ENCODE results near the gene TRIP4.
A peak's percentile ranks its signal among the peaks of the same experiment; 100 is the strongest.
"Not testable (repeated sequence)": the region's sequence is repeated elsewhere in the genome, so short reads cannot be mapped to it uniquely, and the experiment has no call there.

The TRIP4 gene

DNA sequence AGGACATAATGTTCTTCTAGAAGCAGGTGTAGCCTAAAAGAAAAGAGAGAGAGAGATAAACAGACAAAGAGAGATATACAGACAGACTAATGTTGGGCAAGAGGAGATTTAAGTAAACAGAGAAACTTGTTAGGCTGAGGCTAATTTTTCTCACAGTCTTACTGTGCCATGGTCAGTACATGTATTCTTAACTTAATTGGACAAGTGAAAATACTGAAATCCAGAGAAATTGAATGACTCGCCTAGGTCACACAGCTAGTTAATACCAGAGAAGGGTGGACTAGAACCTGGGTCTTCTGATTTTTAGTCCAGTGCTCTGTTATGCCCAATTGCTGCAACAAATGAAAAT is 66.0 kb downstream of the TRIP4 start:
- no peak for DNase-seq

DNA sequence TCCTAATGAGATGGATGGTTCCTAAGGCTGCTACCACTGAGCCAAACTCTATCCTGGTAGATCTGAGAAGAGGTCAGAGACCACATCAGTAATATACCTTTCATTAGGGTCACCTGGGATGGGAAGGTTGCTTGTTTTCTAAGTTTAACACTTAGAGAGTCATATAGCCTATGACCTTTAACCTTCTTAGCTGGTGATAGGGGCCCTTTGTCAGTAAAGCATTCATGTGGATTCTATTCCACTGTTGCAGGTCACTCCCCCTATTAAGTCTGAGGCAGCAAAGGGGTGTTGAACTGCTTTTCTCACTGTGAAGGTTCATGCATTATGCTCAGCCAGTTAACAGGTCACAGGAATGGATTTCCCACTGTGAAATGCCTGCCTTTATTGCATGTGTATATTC is 66.6 kb downstream of the TRIP4 start:
- DNase-seq, result no peak

DNA sequence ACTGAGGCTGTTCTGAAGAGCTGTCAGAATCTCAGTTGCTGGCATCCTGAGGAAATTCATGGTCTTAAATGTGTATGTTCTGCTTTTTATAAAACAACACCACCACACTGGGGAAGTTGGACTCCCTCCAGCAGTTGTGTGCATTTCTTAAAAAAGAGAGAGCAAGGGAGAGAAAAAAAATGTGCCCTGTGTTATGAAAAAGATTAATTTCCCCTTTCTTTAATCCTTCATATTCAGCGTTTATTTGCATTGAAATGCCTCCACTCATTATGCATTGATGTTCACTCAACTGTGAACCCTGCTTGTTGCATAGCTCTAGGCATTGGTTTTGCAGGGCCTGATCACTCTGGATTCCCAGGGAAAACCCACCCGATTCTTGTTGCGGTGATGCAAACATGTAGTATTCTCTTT is 68.3 kb downstream of the TRIP4 start:
- DNase-seq, result no peak

DNA sequence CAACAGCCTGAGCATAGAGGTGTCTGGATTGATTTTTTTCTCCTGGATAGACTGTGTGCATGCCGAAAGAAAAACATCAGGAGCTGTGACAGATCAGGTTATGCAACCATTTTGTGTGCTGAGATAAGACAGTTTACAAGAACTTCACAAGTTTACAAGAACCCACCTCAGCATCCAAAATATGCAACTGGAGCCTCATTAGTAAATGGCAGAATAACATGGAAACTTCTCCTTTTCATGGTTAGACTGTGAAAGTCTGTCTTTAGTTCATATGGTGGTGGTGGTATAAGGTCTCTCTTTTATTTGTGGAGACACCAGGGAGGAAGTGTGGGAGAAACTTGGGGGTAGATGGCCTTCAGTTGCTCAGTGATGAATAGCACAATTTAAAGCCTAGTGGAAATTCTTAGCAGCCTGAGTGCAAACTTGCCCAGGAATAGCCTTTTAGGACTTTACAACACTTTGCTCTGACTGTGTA is 69.0 kb downstream of the TRIP4 start:
- DNase-seq, result no peak

DNA sequence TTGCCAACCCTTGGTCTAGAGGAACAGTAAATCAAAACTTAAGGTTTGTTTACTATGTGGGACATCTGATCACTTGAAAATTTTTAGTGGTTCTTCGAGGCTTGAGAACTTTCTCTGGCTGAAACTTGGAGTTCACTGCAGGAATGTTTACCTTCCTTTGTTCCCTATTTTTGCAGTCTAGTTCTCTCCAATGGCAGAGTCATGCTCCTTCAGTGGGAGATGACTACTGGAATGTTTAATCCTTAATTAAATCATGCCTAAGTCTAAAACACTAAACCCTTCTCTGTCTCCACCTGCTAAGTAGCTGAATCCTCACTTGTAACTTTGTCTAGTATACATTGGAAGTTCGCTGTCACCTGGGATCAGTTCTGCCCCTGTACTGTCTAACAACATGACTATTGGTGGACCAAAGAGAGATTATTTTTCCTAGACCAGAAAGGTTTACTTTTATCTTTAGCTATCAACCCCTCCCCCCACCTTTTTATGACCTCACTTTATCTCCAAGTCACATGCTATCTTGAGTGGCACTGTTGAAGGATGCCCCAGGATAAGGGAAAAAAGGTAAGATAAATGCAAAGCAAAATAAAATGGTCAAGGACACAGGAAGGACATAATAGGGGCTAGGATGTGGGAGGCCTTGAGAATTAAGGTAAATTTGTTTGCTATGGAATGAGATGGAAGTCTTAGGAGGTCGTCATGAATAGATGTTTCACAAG is 71.6 kb downstream of the TRIP4 start:
- no peak for DNase-seq

DNA sequence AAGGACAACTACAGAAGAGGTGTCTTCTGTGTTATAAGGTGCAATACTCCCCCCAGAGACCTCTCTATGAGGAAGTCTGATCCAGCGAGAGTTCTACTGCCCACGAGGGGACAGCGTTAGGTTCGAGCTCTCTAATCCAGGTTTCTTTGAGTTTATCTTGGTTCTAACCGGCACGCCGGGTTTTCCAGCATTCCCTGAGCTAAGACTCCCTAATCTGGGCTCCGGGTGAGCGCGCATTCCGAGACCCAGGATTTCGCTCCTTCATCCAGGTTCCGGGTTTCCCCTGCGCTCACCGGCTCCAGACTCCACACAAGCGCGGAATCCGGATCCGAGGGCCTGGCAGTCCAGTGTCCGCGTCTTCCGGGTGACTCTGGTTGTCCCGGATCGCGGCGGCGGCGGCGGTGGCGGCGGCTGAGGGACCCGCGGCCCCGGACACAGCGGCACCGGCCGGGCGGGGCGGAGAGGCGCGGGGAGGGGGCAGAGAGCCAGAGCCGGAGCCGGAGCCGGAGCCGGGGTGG is 72.6 kb downstream of the TRIP4 start, which contains the start of gene ZNF609:
TSS of gene ZNF609 (plus strand) at position 373 of the 518 bp plus-strand sequence. CDS start 38,842 bp downstream, outside the sequence.
- DNase-seq, result peak; percentile 97 to 98

DNA sequence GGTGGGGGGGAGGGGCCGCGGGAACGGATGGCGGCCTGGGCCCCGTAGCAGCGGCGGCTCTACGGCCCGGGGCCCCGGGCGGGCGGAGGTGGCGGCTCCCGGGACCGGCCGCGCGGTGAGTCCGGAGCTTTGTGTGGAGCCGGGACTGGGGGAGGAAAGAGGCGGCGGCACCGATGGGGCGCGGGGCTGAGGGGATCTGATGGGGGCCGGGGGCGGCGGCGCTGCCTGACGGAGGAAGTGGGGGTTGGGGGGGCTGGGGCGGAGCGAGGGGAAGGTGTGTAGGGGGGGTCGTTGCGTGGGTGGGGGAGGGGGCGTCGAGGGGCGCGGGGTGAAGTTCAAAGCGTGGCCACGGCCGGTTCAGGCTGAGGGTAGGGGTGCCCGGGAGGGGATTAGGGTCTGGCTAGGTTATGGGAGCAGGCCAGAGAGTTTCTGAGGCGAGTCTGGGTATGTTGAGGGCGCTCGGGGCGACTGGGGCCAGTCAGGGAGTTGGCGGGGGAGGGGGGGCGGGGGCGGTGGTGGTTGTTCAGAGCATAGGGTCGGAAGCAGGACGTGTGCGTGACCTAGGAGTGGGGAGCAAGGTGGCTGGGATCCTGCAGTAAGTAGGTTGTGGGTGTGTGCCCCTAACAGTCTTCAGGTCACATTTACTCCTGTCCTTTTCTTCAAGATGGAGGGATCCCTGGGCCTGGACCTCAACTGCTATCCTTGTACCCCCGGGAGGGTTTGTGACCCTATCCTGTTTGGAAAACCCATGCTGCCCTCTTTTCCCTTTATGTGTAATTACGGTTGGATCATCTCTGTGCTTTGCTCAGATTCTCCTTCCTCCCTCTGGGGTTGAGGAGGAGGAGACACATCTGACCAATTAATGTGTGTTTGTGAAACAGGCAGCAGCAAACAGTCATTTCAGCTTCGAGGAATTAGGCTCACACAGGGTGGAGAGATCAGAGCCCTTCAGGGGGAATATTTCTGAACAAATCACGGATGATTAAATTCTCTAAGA is 73.4 kb downstream of the TRIP4 start:
- peak; percentile 31 to 56 for DNase-seq

DNA sequence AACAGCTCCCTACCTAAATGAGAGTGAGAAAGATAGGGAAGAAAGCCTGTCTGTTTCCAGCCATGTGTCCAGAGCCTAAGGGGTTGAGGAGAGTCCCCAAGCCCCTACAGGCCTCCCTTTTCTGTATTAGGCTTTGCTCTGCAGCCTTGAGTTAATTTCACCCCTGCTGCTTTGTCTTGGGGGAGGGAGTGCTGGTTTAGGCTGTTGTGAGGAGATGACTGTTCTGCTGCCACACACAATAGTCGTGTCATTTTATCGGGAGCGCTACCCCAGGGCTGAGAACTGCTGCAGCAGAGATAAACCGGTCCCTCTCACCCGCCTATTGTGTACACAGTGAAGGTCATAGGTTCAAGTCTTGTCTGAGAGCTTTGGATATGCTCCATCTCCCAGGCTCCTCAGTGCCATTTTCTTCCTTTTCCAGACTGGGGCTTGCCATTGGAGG is 74.1 kb downstream of the TRIP4 start:
- no peak for DNase-seq

DNA sequence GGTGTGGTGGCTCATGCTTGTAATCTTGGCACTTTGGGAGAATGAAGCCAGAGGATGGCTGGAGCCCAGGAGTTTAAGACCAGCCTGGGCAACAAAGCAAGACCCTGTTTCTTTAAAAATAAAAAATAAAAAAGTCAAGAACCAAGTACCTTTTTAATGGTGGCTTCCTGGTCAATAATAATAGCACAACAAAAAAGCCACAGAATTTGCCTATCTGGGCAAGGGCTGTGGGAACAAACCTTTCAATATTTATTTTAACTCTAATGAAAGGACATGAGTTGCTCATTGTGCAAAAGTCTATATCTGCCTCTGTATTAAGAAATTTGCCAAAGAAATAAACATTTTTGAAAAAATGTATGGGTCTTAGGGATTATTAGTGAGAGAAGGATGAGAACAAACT is 74.9 kb downstream of the TRIP4 start:
- no peak for DNase-seq

DNA sequence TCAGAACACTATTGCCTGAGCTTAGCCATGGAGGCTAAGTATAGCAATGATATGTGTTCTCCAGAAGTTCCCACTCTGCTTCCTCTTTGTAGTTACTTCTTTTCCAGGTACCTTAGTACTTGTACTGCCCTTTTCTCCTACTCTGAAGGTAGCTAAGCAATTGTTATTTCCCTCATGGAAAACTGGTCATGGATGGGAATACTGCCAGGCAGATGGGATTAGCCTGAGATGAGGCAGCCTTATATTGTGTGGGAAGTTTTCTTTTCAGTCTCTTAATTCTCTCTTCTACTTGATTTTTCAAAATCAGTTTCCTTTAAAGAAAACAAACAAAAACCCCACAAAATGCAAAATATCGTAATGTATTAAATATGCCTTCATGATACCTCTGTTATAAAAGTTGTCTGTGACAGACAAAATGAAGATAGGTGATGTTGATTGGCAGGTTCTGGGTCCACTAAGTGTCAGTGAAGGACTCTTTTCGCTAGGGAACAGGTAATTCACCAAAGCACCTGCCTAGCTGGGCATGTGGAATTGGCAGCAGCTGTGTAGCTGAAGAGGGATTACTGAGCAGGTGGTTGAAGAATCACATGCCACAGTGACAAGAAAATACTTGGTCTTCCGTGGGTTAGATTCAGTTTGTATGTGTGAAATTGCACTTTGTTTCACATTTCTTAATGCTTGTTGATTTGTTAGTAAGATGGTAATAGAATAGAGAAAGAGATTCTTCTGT is 76.8 kb downstream of the TRIP4 start:
- DNase-seq, result peak; percentile 77 to 83

DNA sequence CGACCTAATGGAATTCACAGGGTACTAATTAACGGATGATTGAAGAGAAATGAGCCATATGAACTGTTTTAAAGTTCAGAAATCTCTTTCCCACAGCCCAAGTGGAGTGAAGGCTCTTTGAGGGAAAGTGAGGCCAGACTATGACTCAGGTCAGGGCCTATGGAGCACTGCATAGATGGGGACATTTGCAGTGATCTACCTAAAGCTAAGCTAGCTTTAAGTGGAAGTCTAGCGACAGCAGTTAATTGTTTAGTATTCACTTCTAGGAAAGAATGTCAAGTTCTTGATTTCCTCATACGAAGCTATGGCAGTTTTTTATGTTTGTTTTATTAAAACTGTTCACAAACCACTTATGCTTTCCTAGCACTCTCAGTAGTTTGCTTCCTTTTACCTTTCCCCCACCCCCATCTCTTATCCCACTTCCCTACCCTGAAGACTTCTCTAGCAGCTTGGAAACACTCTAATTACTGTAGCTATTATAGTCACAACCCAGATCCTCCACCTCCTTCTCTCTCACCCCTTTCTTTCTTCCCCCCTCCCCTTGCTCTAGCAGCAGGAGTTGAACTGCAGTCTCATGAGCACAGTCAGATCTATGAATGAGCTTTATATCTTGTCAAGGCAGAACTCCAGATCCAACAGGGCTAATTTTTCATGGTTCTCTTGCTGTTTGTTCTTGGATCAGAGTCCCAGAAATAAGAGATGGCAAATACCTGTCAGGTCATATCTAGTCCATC is 78.9 kb downstream of the TRIP4 start:
- no peak for DNase-seq

DNA sequence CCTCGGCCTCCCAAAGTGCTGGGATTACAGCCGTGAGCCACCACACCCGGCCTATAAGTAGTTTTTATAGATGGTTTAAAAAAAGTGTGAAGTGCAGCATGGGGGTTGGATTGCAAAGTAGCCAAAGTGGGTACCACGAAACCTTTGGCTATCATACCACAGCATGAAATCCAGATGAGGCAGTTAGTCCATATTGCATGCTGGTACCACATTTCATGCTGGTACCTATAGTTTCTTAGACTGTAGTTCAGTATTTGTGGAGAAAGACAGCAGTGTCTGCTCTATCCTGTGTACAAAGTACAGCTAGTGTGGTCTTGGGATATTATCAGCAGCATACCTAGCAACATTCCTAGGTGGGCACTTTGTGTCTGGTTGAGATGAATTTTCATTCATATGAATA is 84.5 kb downstream of the TRIP4 start:
- DNase-seq, result no peak

DNA sequence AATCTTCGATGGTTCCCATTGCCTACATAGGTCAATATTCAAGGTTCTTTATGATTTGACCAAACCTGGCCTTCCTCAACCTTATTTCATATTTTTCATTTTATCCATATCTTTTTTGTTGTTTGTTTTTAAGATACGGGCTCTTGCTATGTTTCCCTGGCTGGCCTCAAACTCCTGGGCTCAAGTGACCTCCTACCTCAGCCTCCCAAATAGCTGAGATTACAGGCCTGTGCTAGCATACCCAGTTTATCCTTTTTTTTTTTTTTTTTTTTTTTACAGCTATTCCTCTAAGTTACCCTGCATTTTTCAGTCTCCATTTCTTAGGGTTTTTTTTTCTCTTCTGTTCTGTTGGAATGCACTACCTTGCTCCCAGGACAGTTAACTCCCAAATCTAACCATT is 87.2 kb downstream of the TRIP4 start:
- no peak for DNase-seq

DNA sequence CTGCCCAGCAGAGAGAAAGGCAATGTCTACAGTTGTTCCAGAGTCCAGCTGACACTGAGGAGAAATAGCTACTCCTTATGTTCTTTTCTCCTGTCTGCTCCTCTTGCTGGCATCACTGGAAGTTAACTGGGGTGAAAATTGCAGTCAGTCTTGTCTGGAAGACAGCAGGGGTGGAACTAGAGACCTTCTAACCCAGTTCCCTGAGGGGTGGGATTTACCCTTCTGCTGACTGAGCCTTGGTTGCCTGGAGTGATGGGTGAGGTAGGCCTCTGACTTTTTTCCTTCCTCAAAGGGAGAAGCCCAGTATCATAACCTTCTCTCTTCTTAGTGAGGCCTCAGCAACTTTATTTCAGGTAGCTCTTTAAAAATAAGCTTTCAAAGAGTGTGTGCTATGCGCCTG is 88.9 kb downstream of the TRIP4 start:
- DNase-seq, result no peak

DNA sequence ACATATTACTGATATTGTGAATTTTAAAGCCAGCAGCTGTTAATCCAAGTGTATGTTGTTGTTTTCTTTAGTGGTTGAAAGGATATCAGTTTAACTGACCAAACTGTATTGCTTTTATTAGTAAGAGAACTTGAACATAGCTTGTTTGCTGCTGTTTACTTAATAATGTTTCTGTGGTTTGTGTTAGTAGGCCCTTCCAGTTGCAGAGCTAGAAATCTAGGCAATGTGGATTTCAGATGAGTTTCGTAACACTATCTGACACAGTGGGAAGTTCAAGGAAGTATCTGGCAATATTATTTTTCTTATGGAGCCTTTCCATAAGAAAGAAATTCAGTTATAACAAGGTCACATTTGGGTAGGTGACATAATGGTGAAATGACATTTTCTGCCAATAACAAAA is 91.2 kb downstream of the TRIP4 start:
- no peak for DNase-seq

DNA sequence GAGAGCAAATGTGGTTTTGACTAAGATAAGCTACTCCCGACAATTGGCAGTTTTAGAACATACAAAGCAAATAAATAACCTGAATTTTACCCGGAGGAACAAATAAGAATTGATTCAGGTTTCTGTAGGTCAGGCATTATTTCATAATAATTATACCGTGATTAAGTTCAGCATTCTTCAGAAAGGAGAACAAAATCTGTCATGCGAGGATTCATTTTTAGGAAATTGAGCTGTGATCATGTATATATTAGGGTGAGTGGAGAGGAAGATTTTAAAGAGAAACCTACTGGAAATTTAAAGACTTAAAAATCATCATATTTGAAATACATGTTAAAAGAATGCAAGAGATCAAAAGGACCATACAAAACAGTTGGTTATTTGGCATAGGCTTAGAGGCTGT is 93.3 kb downstream of the TRIP4 start:
- no peak for DNase-seq

DNA sequence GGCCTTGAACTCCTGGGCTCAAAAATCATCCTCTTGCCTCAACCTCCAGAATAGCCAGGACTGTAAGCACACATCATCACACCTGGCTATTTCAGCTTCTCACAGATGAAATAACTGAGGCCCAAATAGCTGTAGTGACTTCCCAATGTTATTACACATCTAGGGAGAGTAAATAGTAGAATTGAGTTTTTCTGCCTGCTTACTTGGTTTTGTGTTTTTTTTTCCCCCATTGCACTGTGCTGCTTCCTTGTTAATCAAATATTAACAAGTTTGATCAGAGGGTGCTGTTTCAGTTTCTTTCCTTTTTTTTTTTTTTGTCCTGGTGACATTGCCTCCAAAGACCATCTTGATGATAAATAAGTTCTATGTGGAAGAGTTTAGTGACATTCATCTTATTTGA is 96.1 kb downstream of the TRIP4 start:
- no peak for DNase-seq

DNA sequence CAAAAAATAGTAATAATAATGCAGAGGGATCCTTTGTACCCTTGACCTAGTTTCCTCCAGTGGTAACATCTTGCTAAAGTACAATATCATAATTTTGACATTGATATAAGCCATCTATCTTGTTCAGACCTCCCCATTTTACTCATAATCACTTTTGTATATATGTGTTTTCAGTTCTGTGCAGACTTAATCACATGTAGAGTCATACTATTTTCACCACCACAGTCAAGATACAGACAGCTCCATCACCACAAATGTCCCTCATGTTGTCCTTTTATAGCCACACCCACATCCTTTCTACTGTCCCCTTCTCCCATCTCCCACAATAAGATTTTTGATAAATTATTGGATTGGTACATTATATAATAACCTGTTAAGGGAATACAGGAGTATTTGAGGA is 98.2 kb downstream of the TRIP4 start:
- DNase-seq, result no peak

DNA sequence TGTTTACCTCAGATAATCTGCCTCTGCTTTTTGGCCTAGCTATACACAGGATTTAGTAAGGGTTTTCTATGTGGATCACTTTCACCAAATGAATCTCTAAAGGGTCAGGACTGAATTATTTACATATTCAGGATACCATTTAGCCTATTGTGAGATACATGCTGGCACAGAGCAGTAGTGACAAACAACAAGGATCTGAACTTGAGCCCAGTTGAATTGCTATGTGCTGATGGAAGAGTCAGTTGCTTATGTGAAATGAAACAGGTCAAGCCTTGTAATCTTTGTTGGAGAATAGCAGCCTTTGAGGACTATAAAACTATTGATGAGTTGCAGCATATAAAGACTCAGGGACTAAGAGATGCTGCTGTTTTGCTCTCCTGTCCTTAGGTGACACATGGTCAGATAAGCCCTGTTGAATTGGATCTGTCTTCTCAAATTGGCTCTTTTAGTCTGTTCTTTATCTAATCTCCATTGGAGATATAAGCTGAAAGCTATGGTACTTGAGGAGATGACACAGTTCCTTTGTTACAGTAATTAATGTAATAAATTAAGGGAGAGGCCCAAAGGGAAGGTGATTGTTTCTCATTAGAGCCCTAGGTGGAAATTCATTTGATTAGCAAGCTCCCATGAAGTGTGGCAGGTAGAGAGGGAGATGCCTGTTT is 103.1 kb downstream of the TRIP4 start:
- no peak for DNase-seq

DNA sequence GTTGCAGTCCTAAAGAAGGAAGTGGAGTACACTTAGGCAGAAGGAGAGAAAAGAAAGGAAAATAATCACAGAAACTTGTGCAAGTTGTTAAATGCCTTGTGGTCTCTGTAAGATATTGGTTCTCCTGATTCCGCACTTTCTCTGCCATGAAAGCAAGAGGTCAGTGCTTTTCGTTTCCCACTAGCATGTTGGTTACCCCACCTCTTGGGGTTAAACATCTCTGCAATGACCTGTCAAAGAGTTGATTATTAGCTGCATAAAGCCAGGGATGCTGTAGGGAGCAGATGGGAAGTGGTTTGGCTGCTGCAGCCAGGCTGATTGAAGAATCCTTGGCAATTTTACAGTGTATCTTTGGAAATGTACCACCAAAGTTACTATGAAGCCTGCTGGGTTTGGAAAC is 106.0 kb downstream of the TRIP4 start:
- no peak for DNase-seq

DNA sequence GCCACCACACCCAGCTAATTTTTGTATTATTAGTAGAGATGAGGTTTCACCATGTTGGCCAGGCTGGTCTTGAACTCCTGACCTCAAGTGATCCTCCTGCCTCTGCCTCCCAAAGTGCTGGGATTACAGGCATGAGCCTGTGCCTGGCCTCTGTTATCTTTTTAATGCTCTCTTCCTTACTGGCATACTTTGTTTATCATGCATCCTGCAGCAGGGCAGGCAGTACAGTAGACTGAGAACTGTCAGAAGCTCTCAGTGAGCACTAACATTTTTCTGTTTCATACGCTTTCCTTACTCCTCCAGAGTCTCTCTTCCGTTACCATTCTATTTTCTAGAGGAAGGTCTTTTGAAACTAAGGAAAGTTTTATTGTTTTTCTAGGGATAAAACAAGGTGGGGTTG is 108.3 kb downstream of the TRIP4 start:
- not testable (repeated sequence) for DNase-seq
